ENCODE results near the gene MTA3. TPM values are rescaled to one million over a fixed set of nuclear protein-coding genes. Genes with fewer than 3 reads are reported as not detected.

The MTA3 gene
- total RNA-seq, 3 donors from 2014 or later, result 31.4 to 58.0 (median 49.2) TPM

- intact Hi-C loops (cut with DNase I; ENCODE audit: low total_unique reads), result no loop called here
Measured at GRCh38 chr2:42721898-42722297, 153.5 kb downstream of the MTA3 start.

GRCh38 chr2:42722320-42723190 is 154.1 kb downstream of the MTA3 start:
- Histone ChIP-seq H3K36me3 (no peaks in the 10 kb centered on the region), H3K9me3 (no peaks in the 10 kb centered on the region), H3K27ac (no peak overlapping the region), H3K27me3 (no peaks in the 10 kb centered on the region), H3K4me3 (no peak overlapping the region), H3K4me1 (no peaks in the 10 kb centered on the region)
- intact Hi-C loops (cut with DNase I; ENCODE audit: low total_unique reads), result no loop called here
- TF ChIP-seq POLR2A (IDR thresholded peaks at IDR 0.05), result no peak
- peak in 1 of 2 donors; percentile 23 for DNase-seq (ENCODE audit: low spot score in 2 of 2)

More at GRCh38 chr2:42721898-42722297, 153.5 kb downstream of the MTA3 start:
- Histone ChIP-seq H3K4me3 (no peak overlapping the region), H3K27me3 (no peaks in the 10 kb centered on the region), H3K36me3 (no peaks in the 10 kb centered on the region), H3K27ac (no peak overlapping the region), H3K4me1 (no peaks in the 10 kb centered on the region), H3K9me3 (no peaks in the 10 kb centered on the region)
- DNase-seq (ENCODE audit: low spot score in 2 of 2), result no peak
- TF ChIP-seq POLR2AphosphoS5 (IDR thresholded peaks at IDR 0.05) (no peak), CTCF (IDR thresholded peaks at IDR 0.05) (no peak), POLR2A (IDR thresholded peaks at IDR 0.05) (no peak)

GRCh38 chr2:42723465-42723864 is 155.0 kb downstream of the MTA3 start:
- no peaks in the 10 kb centered on the region for H3K27me3 ChIP-seq

GRCh38 chr2:42724886-42725285 is 156.5 kb downstream of the MTA3 start:
- H3K4me1 ChIP-seq, result no peaks in the 10 kb centered on the region
- intact Hi-C loops (cut with DNase I; ENCODE audit: low total_unique reads), result no loop called here
- H3K4me3 ChIP-seq, result no peak overlapping the region
- TF ChIP-seq POLR2AphosphoS5 (IDR thresholded peaks at IDR 0.05), result no peak
- no peak for TF ChIP-seq POLR2A (IDR thresholded peaks at IDR 0.05)
- no peak for TF ChIP-seq CTCF (IDR thresholded peaks at IDR 0.05)
- no peaks in the 10 kb centered on the region for H3K36me3 ChIP-seq
- H3K9me3 ChIP-seq, result peaks cover 0 to 7% of the 10 kb centered on the region in 2 donors
- H3K27me3 ChIP-seq, result no peaks in the 10 kb centered on the region
- H3K27ac ChIP-seq, result no peak overlapping the region
- DNase-seq (ENCODE audit: low spot score in 2 of 2), result no peak

More at GRCh38 chr2:42723465-42723864, 155.0 kb downstream of the MTA3 start:
- intact Hi-C loops (cut with DNase I; ENCODE audit: low total_unique reads), result no loop called here
- H3K4me3 ChIP-seq, result no peak overlapping the region
- no peak for DNase-seq (ENCODE audit: low spot score in 2 of 2)
- no peaks in the 10 kb centered on the region for H3K9me3 ChIP-seq
- no peaks in the 10 kb centered on the region for H3K4me1 ChIP-seq
- TF ChIP-seq POLR2A (IDR thresholded peaks at IDR 0.05) (no peak), POLR2AphosphoS5 (IDR thresholded peaks at IDR 0.05) (no peak), CTCF (IDR thresholded peaks at IDR 0.05) (no peak)
- H3K27ac ChIP-seq, result no peak overlapping the region
- no peaks in the 10 kb centered on the region for H3K36me3 ChIP-seq

GRCh38 chr2:42725657-42726056 is 157.2 kb downstream of the MTA3 start:
- DNase-seq (ENCODE audit: low spot score in 2 of 2), result no peak
- intact Hi-C loops (cut with DNase I; ENCODE audit: low total_unique reads), result no loop called here
- H3K9me3 ChIP-seq, result peaks cover 0 to 7% of the 10 kb centered on the region in 2 donors
- H3K4me3 ChIP-seq, result no peak overlapping the region
- no peak for TF ChIP-seq POLR2AphosphoS5 (IDR thresholded peaks at IDR 0.05)
- TF ChIP-seq CTCF (IDR thresholded peaks at IDR 0.05), result no peak
- no peak for TF ChIP-seq POLR2A (IDR thresholded peaks at IDR 0.05)
- no peaks in the 10 kb centered on the region for H3K36me3 ChIP-seq
- H3K27ac ChIP-seq, result no peak overlapping the region
- no peaks in the 10 kb centered on the region for H3K27me3 ChIP-seq
- H3K4me1 ChIP-seq, result no peaks in the 10 kb centered on the region

Measured in breast epithelium (tissue), 4 donors.